BJ (cell line): ENCODE measurements around the gene PIK3R2. TPM values are rescaled to one million over a fixed set of nuclear protein-coding genes. Genes with fewer than 3 reads are reported as not detected.

Experiments
- CTCF ChIA-PET: fragments of 350-600 bp; formaldehyde crosslinking; extraction: SDS; loops from one replicate; lab custom pipeline; 2021; ENCODE audit warnings: antibody characterized with exemption, inconsistent platforms; lab: Yijun Ruan, JAX
- POLR2A ChIA-PET: fragments of 300-600 bp; sonication (Branson Sonifier 250); formaldehyde crosslinking; extraction: SDS; loops from one replicate; lab custom pipeline; 2021; ENCODE audit warnings: antibody characterized with exemption; lab: Charles Lee
- DNase-seq: peaks from one replicate; pipeline ENCODE4 v3.0.0-alpha.2; 2011; ENCODE audit warnings: low read depth
- H3K27me3 ChIP-seq: 2 replicates; pipeline ENCODE4 v1.6.0; 2011; ENCODE audit warnings: low read length; ENCODE audit not compliant: control insufficient read depth, insufficient read depth
- H3K36me3 ChIP-seq: 2 replicates; pipeline ENCODE4 v1.5.1; 2011; ENCODE audit warnings: low read length; ENCODE audit not compliant: control insufficient read depth, insufficient read depth
- H3K4me3 ChIP-seq: 2 replicates; pipeline ENCODE4 v1.5.1; 2011; ENCODE audit warnings: low read depth, mild to moderate bottlenecking, control low read depth, low read length
- CTCF ChIP-seq: IDR thresholded peaks from 2 replicates; pipeline ENCODE4 v1.5.1; 2011; ENCODE audit warnings: low read depth, mild to moderate bottlenecking, control low read depth, inconsistent platforms, low read length, moderate library complexity; ENCODE audit not compliant: insufficient read depth
- polyA plus RNA-seq: library from polyadenylated mRNA; depleted of rRNA; stranded (reverse); fragments of >200 nt; gene quantifications from 2 replicates; pipeline ENCODE4 v1.2.3, GENCODE V29; 2011

PIK3R2 gene
- polyA plus RNA-seq, 1 experiment = 17.4 TPM

- no peak for DNase-seq
- Histone ChIP-seq H3K27me3 (no peaks in the 10 kb centered on the region), H3K36me3 (no peaks in the 10 kb centered on the region), H3K4me3 (no peak overlapping the region)
- CTCF ChIA-PET = interaction anchor here (0.8 to 1.0 kb wide), 2 partner anchors 13 to 62 kb away, joined by 4 read pairs; no protein-coding TSS in a partner anchor
- TF ChIP-seq CTCF = no peak
- POLR2A ChIA-PET = no interaction called here
These were observed 37.3 kb downstream of the PIK3R2 start for GRCh38 chr19:18190278-18190677.

GRCh38 chr19:18191640-18192062 lies 38.7 kb downstream of the PIK3R2 start:
- TF ChIP-seq CTCF = no peak
- ChIA-PET POLR2A (no interaction called here), CTCF (interaction anchor here (0.7 to 2.8 kb wide), 14 partner anchors 9 to 137 kb away, joined by 3 to 49 read pairs (median 4); no protein-coding TSS in a partner anchor)
- Histone ChIP-seq H3K27me3 (no peaks in the 10 kb centered on the region), H3K36me3 (peaks cover 4% of the 10 kb centered on the region; the same call in 1 of the 2 replicates), H3K4me3 (peak overlapping the region; percentile 64)
- no peak for DNase-seq

- POLR2A ChIA-PET = interaction anchor here (0.6 kb wide), 2 partner anchors 136 to 257 kb away, joined by 4 read pairs; no protein-coding TSS in a partner anchor
- CTCF ChIA-PET = interaction anchor here (0.6 to 2.8 kb wide), 19 partner anchors 12 to 226 kb away, joined by 3 to 49 read pairs (median 4); no protein-coding TSS in a partner anchor
- no peak for TF ChIP-seq CTCF
These were observed 39.9 kb downstream of the PIK3R2 start, which contains the start of gene MPV17L2 for GRCh38 chr19:18192673-18193387. TSS of gene MPV17L2 (plus strand) at chr19:18193218. CDS start at chr19:18193282, 64 bp downstream.

GRCh38 chr19:18193388-18194180 lies 40.6 kb downstream of the PIK3R2 start:
- peaks cover 14% of the 10 kb centered on the region for H3K36me3 ChIP-seq
- ChIA-PET POLR2A (interaction anchor here (0.6 kb wide), 1 partner anchor 135 kb away, joined by 4 read pairs; no protein-coding TSS in a partner anchor), CTCF (interaction anchor here (0.6 to 2.8 kb wide), 11 partner anchors 18 to 225 kb away, joined by 3 to 49 read pairs (median 4); no protein-coding TSS in a partner anchor)
- peak overlapping the region; percentile 87 for H3K4me3 ChIP-seq
- no peak for TF ChIP-seq CTCF
- no peak for DNase-seq
- no peaks in the 10 kb centered on the region for H3K27me3 ChIP-seq

More at GRCh38 chr19:18192673-18193387, 39.9 kb downstream of the PIK3R2 start, which contains the start of gene MPV17L2:
- H3K36me3 ChIP-seq = peaks cover 8% of the 10 kb centered on the region; the same call in 1 of the 2 replicates
- H3K27me3 ChIP-seq = no peaks in the 10 kb centered on the region
- H3K4me3 ChIP-seq = peak within 1 kb of the TSS; percentile 87
- DNase-seq = peak; percentile 100
